OCI-LY7 (cell line): ENCODE data around the gene FRMPD4.

ENCODE experiments used
- CTCF ChIP-seq: fragments of 200-600 bp; sonication (generic); conservative IDR thresholded peaks from 2 replicates; pipeline ENCODE4 v1.5.1; 2014; ENCODE audit warnings: mild to moderate bottlenecking, antibody characterized with exemption, low read length, moderate library complexity, mixed read lengths
- EZH2phosphoT487 ChIP-seq: fragments of 200-600 bp; sonication (generic); IDR thresholded peaks from 2 replicates; pipeline ENCODE4 v1.6.1; 2018; ENCODE audit warnings: low read depth, borderline replicate concordance, mild to moderate bottlenecking, mixed run types, antibody characterized with exemption, low read length, moderate library complexity, mixed read lengths

GRCh38 chrX:12115377-12115776 lies 22.9 kb upstream of the FRMPD4 start:
- TF ChIP-seq CTCF (no peak), EZH2phosphoT487 (no peak)
